DMS79 (cell line): ENCODE results near the gene ANO1.

Source experiments
- DNase-seq: peaks from one replicate; lab custom pipeline; 2025; lab: John Stamatoyannopoulos, UW

ANO1 gene

DNA sequence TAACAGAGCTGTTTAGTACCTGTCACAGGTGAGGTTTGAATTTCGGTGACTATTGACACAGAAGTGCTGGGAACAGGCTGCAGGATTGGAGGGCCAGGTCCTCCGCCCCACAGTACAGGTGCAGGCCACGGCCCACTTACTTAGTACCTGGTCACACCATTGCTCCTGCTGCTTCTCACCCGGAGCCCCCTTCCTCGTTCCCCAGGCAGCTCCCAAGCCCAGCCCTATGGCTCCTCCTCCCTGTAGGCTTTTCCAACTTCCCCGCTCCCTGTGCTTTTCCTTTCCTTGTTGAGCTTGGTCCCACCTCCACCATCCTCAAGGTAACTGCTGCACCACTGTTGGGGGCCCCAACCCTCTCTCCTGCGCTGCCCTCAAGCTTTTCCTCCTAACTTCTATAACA is 27.9 kb upstream of the ANO1 start:
- no peak for DNase-seq

DNA sequence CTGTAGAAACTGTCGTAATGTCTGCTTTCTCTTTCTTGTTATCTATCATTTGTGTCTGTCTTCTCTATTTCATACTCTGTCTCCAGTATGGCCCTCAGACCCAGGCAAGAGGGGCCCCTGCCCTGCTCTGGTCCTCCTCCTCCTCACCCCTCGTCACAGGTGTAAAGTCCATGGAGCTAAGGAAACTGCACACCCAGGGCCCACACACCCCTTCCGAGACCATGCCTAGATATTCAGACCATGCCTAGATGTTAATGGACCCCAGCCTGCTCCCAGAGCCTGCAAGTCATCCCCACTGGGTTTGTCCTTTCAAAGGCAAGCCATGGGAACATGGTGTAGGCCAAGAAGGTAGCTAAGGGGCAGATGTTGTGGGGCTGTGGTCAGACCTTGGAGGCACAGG is 24.1 kb upstream of the ANO1 start:
- DNase-seq = no peak

GRCh38 chr11:70055444-70055843 is 22.7 kb upstream of the ANO1 start:
- no peak for DNase-seq

DNA sequence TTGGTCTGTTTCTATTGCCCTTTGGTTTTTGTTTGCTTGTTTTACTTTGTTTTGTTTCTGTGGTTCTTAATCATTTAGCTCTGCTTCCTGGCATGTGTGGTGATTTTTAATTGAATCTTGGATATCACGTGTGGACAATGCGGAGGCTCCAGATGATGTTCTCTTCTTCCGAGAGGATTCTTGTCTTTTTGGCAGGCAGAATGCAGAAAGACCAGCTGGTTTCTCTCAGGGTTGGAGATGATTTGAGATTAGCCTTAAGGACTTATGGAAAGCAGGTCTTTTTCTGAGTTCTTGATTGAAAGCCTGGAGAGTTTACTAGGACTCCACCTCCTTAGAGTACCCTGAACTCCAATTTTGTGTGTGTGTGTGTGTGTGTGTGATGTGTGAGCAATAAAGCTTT is 21.0 kb upstream of the ANO1 start:
- DNase-seq = no peak

GRCh38 chr11:70059971-70060370 is 18.1 kb upstream of the ANO1 start:
- DNase-seq = no peak

DNA sequence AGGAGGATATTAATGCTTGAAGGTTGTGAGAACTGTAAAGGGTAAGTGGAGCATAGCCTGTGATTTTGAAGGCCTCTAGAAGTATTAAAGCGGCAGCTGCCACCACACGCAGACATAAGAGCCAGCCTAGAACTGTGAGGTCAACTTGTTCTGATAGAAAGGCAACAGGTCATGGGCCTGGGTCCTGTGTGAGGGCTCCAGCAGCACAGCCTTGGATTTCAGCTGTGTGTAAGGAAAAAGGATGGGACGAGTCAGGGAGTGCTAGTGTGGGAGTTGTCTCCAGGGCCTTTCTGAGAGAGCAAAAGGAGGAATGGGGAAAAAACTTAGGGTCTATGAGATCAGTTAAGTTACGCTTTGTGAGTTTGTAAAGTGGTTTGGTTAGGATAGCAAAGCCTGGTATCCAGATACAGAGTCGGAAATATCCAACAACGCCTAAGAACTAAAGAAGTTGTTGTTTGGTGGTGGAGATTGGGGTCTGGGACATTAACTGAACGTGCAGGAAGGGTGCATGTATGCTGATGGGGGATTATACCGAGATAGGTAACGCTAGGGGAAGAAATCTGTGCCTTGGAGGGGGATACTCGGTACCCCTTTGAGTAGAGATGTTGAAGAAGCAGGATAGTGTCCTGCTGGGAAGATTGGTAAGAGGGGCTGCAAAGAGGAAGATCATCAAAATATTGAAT is 17.4 kb upstream of the ANO1 start:
- no peak for DNase-seq

DNA sequence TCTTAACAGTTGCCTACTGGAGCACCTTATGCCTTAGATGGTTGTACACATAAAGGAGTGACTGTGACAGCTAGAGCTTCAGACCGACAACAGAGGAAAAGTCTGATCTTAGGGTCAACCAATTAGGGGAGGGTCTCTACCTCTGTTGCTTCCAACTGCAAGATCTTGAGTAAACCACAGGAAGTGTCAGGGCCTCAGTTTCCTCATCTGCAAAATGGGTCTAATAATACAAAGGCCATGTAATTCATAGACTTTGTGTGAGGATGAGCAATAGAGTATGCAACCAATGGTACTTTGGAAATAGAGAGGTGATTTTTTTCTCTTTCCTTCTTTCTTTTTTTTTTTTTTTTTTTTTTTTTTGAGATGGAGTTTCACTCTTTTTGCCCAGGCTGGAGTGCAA is 16.4 kb upstream of the ANO1 start:
- DNase-seq = no peak

DNA sequence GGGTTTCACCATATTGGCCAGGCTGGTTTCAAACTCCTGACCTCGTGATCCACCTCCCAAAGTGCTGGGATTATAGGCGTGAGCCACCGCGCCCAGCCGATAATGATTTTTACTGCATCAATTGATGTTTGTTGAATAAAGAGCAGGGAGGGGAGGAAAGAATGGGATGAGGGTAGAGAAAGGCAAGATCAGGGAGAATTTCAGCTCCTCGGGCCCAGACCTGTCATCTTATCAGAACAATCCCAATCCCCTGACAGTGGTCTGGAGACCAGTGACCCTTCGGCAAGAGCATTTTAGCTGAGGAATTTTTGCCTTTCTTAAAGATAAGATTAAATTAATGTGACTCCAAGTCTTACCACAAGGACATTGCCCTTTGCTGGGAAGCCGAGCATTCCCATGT is 15.0 kb upstream of the ANO1 start:
- no peak for DNase-seq

- no peak for DNase-seq
Observed at GRCh38 chr11:70063555-70063954, 14.6 kb upstream of the ANO1 start.

- DNase-seq = no peak
Observed at GRCh38 chr11:70064008-70064725, 13.9 kb upstream of the ANO1 start.

DNA sequence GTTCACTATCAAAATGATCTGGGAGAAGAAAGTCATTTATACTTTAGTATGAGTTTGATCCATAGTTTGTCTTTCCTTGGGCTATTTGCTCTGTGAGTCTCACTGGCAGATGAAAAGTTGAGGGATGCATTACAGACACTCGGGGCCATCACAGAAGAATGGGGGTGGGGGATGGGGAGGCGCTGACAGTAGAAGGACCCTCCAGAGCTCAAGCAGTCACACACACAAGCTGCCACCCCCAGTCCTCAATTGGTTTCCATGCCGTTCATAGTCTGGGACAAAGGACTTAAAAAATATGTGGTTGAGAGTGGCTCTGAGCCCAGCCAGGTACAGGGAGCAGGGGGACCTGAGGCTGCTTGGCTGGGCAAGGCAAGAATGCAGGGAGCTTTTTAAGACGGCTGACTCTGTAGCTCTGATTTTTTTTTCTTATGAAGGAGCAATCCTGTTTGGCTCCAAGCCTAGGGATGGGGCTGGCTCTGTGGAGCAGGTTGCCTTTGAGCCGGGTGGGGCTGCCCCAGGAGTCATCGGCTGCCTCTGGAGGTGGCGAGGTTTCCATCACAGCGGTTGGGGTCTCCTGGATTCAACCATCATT is 13.3 kb upstream of the ANO1 start:
- no peak for DNase-seq

GRCh38 chr11:70065318-70066135 is 12.6 kb upstream of the ANO1 start:
- no peak for DNase-seq

DNA sequence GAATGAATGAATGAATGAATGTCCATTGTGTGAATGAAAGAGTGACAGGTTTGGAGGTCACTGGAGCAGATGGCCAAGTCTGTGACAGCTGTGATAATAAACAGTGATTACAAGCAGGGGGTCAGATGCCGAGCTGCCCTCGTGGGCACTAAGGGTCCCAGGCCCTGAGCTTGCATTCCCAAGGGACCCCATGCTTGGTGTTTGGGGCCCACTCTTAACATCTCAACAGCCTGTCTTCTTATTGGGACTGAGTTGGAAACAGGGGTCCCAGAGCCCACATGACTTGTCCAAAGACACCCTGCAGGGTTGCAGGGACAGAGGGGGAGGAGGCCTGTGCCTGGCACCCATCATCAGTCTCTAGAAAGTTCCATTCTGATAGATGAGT is 12.0 kb upstream of the ANO1 start:
- DNase-seq = no peak

GRCh38 chr11:70066628-70067027 is 11.5 kb upstream of the ANO1 start:
- no peak for DNase-seq

DNA sequence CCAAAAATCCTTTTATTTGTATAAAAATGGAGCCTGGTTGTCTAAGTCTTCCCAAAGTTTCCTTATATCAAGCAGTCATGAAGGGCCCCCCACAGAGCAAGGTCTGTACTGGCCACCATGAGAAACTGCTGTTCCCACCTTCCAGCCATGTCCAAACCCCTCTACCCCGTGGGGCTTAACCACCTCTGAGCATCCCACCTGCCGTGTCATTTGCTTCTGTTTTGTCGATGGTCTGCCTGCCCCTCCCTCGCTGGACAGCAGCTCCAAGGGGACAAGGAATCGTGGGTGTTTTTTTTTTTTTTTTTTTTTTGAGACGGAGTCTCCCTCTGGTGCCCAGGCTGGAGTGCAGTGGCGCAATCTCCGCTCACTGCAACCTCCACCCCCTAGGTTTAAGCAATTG is 11.1 kb upstream of the ANO1 start:
- no peak for DNase-seq

DNA sequence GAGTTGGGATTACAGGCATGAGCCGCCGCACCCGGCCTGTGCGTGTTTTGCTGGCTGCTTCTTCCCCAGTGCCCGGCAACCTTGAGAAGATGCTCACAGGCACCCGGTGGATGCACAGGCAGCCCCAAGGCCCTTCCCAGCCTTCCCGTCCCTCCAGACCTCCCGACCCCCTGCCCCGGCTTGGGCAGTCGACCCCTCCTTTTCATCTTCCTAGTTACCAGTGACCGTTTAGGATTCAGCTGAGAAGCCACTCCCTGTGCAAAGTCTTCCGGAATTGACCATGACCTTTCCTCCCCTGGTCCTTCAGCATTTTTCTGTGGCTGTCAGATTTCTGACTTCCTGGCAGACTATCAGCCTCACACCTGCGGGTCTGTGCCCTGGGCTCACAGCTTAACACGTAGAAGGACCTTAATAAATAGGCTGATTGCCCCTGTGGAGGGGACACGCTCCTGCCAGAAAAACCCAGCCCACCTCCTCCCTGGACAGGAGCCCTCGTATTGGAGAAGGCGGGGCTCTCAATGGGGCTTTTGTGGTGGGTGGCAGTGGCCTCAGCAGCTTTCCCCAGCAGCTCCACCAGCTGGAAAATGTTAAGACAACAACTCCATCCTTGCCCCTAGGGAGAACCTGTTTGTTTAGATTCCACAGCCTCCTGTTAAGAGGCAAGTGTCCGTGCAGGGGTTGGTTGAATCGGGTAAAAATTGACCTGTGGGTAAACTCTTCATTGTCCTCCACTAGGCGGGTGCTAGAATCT is 10.4 kb upstream of the ANO1 start:
- peak; percentile 38 for DNase-seq

DNA sequence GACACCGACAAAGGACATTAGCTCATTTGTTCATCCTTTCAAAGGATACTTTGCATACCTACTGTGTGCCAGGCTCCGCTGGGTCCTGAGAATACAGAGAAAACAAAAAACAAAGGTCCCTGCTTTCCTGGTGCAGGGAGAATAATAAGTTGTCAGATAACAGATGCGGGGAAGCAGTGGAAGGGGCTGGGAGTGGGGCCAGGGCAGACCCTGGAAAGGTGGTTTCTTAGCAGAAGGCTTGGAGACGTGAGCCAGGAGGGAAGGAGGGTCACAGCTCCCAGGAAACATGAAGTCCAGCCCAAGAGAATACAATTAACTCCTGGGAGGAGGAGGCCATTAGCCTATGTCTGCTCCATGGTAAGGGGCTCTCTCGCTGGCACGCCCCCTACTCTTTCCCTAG is 9.8 kb upstream of the ANO1 start:
- no peak for DNase-seq

DNA sequence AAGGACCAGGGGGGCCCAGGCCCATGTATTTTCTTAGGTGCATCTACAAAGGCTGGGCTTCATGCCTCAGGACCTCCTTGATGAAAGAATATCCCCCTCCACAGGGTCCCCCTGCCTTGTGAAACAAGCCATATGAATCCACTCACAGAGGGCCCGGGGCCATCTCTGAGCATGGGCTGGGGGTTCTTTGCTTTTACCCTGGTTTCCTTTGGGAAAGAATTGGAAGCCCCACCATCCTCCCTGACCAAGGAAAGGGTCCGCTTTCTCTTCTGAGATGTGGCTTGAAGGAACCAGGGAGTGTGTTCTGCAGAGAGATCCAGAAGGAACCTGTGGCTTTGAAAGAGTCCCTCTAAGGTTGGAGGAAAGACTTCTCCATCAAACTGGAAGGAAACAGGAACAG is 9.2 kb upstream of the ANO1 start:
- DNase-seq = no peak

GRCh38 chr11:70070706-70071105 is 7.4 kb upstream of the ANO1 start:
- no peak for DNase-seq

GRCh38 chr11:70071996-70072395 is 6.1 kb upstream of the ANO1 start:
- DNase-seq = no peak

DNA sequence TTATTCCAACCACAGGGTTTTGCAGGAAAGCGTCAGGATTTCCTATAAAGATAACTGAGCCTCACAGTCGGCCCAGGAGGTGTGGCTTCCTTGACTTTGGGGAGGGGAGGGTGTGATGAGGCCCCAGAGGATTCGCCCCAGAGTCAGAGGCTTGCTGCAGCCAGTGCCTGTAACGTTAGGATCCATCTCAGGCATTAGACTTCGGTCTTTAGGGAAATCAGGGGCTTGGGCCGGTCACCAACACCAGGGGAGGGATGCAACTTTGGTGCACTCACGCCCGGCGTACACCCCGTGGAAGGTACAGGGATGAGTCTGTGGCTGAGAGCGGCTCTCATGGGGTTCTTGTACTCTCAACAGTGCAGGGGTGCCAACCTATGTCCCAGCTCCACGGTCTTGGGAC is 5.7 kb upstream of the ANO1 start:
- no peak for DNase-seq
